Pulmonary artery endothelial cell (primary cell): ENCODE results near the gene ZNF846. TPM values are rescaled to one million over a fixed set of nuclear protein-coding genes. Genes with fewer than 3 reads are reported as not detected.
A peak's percentile ranks its signal among the peaks of the same experiment; 100 is the strongest.
"Not testable (repeated sequence)": the region's sequence is repeated elsewhere in the genome, so short reads cannot be mapped to it uniquely, and the experiment has no call there.

Experiments
- DNase-seq: peaks from one replicate; pipeline ENCODE4 v3.0.0-alpha.2; 2011; ENCODE audit warnings: low read depth, low spot score
- total RNA-seq: library from RNA; depleted of rRNA; stranded (reverse); fragments of >200 nt; gene quantifications from 2 replicates; pipeline ENCODE4 v1.2.3, GENCODE V29; 2014

The ZNF846 gene
- total RNA-seq, 1 donor from 2014 or later: 5.4 TPM

- DNase-seq: peak; percentile 83
Measured at GRCh38 chr19:9785367-9786331, 17.1 kb upstream of the ZNF846 start.

GRCh38 chr19:9784163-9784496, 15.6 kb upstream of the ZNF846 start:
- not testable (repeated sequence) for DNase-seq

- DNase-seq: no peak
Measured at GRCh38 chr19:9782338-9782737, 13.8 kb upstream of the ZNF846 start.

GRCh38 chr19:9757544-9758501, 10.7 kb downstream of the ZNF846 start:
- DNase-seq: no peak

- no peak for DNase-seq
Measured at GRCh38 chr19:9752701-9753443, 15.7 kb downstream of the ZNF846 start.

GRCh38 chr19:9751446-9751845, 17.1 kb downstream of the ZNF846 start:
- DNase-seq: no peak

GRCh38 chr19:9741476-9742171, 26.9 kb downstream of the ZNF846 start:
- DNase-seq: no peak

GRCh38 chr19:9735986-9736385, 32.6 kb downstream of the ZNF846 start:
- DNase-seq: no peak

GRCh38 chr19:9730056-9730455, 38.5 kb downstream of the ZNF846 start:
- not testable (repeated sequence) for DNase-seq

- DNase-seq: no peak
Measured at GRCh38 chr19:9729162-9729561, 39.4 kb downstream of the ZNF846 start.

- no peak for DNase-seq
Measured at GRCh38 chr19:9727644-9728043, 40.9 kb downstream of the ZNF846 start.

- DNase-seq: not testable (repeated sequence)
Measured at GRCh38 chr19:9725508-9726201, 42.9 kb downstream of the ZNF846 start.

- DNase-seq: no peak
Measured at GRCh38 chr19:9724157-9724556, 44.4 kb downstream of the ZNF846 start.

GRCh38 chr19:9721861-9722260, 46.7 kb downstream of the ZNF846 start:
- DNase-seq: no peak

- DNase-seq: no peak
Measured at GRCh38 chr19:9720541-9720940, 48.0 kb downstream of the ZNF846 start.

- DNase-seq: no peak
Measured at GRCh38 chr19:9711815-9712214, 56.7 kb downstream of the ZNF846 start.

- no peak for DNase-seq
Measured at GRCh38 chr19:9709305-9709704, 59.2 kb downstream of the ZNF846 start.

GRCh38 chr19:9705836-9706235, 62.7 kb downstream of the ZNF846 start:
- DNase-seq: no peak

GRCh38 chr19:9702186-9702585, 66.4 kb downstream of the ZNF846 start:
- DNase-seq: no peak
